Measurements from ENCODE around the gene HCN2.

The HCN2 gene

GRCh38 chr19:571566-571974 lies 18.1 kb upstream of the HCN2 start:
- TF ChIP-seq, protein P1, sequence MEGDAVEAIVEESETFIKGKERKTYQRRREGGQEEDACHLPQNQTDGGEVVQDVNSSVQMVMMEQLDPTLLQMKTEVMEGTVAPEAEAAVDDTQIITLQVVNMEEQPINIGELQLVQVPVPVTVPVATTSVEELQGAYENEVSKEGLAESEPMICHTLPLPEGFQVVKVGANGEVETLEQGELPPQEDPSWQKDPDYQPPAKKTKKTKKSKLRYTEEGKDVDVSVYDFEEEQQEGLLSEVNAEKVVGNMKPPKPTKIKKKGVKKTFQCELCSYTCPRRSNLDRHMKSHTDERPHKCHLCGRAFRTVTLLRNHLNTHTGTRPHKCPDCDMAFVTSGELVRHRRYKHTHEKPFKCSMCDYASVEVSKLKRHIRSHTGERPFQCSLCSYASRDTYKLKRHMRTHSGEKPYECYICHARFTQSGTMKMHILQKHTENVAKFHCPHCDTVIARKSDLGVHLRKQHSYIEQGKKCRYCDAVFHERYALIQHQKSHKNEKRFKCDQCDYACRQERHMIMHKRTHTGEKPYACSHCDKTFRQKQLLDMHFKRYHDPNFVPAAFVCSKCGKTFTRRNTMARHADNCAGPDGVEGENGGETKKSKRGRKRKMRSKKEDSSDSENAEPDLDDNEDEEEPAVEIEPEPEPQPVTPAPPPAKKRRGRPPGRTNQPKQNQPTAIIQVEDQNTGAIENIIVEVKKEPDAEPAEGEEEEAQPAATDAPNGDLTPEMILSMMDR (IDR thresholded peaks at IDR 0.05; ENCODE audit: low read depth, low read length, missing control alignments), result no peak
- DNase-seq (ENCODE audit: extremely low read depth, low read depth), result no peak
- peak overlapping the region; percentile 49 for H3K4me3 ChIP-seq (replicated peaks; ENCODE audit: low read depth, low read length)

- TF ChIP-seq, protein P1 (IDR thresholded peaks at IDR 0.05; ENCODE audit: low read depth, low read length, missing control alignments), result no peak
- peak within 1 kb of the TSS; percentile 99 for H3K4me3 ChIP-seq (replicated peaks; ENCODE audit: low read depth, low read length)
These were observed 17.4 kb upstream of the HCN2 start, which contains the start of gene BSG for GRCh38 chr19:572140-572742. TSS of gene BSG (plus strand) at chr19:572596. CDS start at chr19:572635, 39 bp downstream.

DNA sequence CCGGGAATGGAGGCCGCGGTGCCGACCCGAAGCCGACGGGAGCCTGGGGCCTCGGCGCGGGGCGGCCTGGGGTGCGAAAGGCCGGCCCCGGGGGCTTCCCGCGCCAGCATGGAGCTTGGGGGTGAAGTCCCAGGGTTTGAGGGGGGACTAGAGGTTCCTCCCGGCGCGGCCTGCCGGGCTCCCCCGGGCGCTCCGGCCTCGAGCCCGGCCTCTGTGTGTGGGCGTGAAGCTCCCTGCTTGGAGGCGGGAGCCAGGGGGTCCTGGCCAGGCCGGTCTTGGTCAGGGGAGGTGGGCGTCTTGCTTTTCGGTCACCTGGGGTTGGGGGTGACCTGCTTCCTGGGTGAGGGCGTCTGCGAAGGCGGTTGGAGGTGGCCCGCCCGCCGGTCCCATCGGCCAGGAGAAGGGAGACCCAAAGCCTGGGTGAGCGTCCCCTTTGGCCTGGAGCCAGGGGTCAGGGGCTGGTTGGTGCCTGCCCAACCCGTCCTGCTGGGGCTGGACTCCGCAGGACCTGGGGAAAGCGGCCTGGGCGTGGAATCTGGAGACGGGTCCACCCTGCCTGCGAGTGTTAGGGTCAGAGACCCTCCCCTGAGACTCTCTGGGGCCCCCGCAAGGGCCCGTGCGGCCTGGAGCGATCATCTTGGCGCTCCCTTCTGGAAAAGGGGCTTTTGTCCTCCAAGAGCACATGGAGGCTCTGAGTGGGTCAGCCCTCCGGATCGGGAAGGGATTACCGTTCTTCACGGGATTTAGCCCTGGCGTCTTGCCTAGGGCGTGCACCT lies 16.8 kb upstream of the HCN2 start:
- TF ChIP-seq, protein P1 (IDR thresholded peaks at IDR 0.05; ENCODE audit: low read depth, low read length, missing control alignments), result no peak
- no peak for DNase-seq (ENCODE audit: extremely low read depth, low read depth)
- H3K4me3 ChIP-seq (replicated peaks; ENCODE audit: low read depth, low read length), result peak overlapping the region; percentile 99

More at GRCh38 chr19:572140-572742, 17.4 kb upstream of the HCN2 start, which contains the start of gene BSG:
- DNase-seq (ENCODE audit: extremely low read depth, low read depth), result peak; percentile 92

DNA sequence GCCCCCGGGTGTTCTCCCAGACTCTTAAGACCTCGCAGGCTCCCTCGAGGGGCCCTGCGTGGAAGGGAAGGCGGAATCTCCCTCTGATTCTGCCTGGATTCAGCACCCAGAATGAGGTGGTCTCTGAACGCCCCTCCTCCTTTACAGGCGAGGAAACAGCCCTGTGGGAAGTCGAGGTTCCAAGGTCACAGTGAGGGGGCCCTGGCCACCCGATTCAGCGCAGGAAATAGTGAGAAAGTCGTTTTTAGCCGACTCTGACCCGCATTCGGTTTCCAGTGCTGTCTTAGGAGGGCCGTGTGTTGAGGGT lies 16.2 kb upstream of the HCN2 start:
- DNase-seq (ENCODE audit: extremely low read depth, low read depth), result no peak
- peak overlapping the region; percentile 99 for H3K4me3 ChIP-seq (replicated peaks; ENCODE audit: low read depth, low read length)
- TF ChIP-seq, protein P1 (IDR thresholded peaks at IDR 0.05; ENCODE audit: low read depth, low read length, missing control alignments), result no peak

- no peak for DNase-seq (ENCODE audit: extremely low read depth, low read depth)
- TF ChIP-seq, protein P1 (IDR thresholded peaks at IDR 0.05; ENCODE audit: low read depth, low read length, missing control alignments), result no peak
- H3K4me3 ChIP-seq (replicated peaks; ENCODE audit: low read depth, low read length), result peak overlapping the region; percentile 99
These were observed 14.8 kb upstream of the HCN2 start for GRCh38 chr19:574658-575526.

DNA sequence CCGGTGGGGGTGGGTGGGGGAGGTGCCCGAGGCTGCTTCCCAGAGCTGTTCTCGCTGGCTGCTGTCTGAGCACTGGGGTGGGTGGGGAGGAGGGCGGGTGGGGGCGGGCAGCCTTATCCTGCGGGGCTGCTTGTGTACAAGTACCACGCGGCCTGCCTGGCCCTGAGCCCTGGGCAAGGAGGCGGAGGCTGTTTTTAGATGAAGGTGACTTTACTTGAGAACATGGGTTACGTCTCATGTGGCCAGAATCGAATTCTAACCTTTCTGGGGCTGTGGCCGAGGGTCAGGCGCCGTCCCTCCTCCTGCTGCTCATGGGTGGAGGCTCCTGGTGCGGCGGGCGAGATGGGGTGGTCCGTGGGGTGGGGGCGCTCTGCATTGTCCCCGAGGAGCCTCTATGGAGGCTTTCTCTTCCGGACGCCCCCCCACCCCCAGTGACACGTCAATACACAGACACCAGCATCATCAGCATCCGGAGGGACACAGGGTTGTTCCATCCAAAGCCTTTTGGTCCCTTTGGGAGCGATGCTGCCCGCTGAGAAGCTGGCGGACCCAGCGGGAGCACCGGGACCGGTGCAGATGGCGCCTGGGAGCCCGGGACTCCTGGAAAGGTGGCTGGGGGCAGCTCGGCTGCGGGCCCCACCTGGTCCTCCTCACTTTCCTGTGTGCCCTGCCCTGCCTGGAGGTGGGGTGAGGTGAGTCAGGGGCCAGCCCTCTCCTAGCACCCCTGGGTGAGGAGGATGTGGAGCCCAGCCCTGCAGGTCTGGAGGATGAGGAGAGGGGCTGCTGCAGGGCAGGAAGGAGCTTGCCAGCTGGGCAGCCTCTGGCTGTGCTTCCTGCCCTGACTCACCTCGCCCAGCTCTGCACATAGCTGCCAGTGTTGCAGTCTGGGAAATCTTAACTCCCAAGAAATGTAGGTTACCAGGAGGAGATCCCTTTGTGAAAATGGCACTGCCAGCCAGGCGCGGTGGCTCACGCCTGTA lies 13.9 kb upstream of the HCN2 start:
- H3K4me3 ChIP-seq (replicated peaks; ENCODE audit: low read depth, low read length), result peak overlapping the region; percentile 99
- TF ChIP-seq, protein P1 (IDR thresholded peaks at IDR 0.05; ENCODE audit: low read depth, low read length, missing control alignments), result no peak
- DNase-seq (ENCODE audit: extremely low read depth, low read depth), result no peak

Measured in HFF-Myc (cell line).